Lung (tissue), 12 donors: ENCODE results near the gene UBE2I. TPM values are rescaled to one million over a fixed set of nuclear protein-coding genes. Genes with fewer than 3 reads are reported as not detected.

Experiments
- ATAC-seq: fragments of 200-7000 bp; cut with Tn5 transposase; one replicate; pipeline ENCODE4 v1.9.1; 2020; ENCODE audit warnings: moderate number of reproducible peaks; ENCODE audit not compliant: insufficient read depth, low FRiP score
- DNase-seq, 3 donors: peaks; one replicate each; pipeline ENCODE4 v3.0.0-alpha.2; 2013 to 2017
- H3K27ac ChIP-seq, 2 donors: one replicate each; pipeline ENCODE4 v1.5.1; 2013; ENCODE audit warnings: mild to moderate bottlenecking in 2 of 2, moderate library complexity in 2 of 2, control low read depth in 1 of 2, inconsistent platforms in 1 of 2, low read depth in 1 of 2, low read length in 1 of 2
- H3K27me3 ChIP-seq, 3 donors: one replicate each; pipeline ENCODE4 v1.5.1; 2013; ENCODE audit warnings: low read length in 2 of 3; ENCODE audit not compliant: control insufficient read depth in 3 of 3, insufficient read depth in 3 of 3
- H3K36me3 ChIP-seq, 4 donors: one replicate each; pipeline ENCODE4 v1.5.1; 2013; ENCODE audit warnings: low read length in 4 of 4, mild to moderate bottlenecking in 1 of 4, moderate library complexity in 1 of 4; ENCODE audit not compliant: control insufficient read depth in 4 of 4, insufficient read depth in 4 of 4
- H3K4me1 ChIP-seq, 5 donors: one replicate each; pipeline ENCODE4 v1.5.1; 2013; ENCODE audit warnings: low read length in 5 of 5, mild to moderate bottlenecking in 2 of 5, moderate library complexity in 1 of 5; ENCODE audit not compliant: control insufficient read depth in 5 of 5, insufficient read depth in 5 of 5
- H3K4me3 ChIP-seq: one replicate; pipeline ENCODE4 v1.5.1; 2013; ENCODE audit warnings: mild to moderate bottlenecking, control low read depth, moderate library complexity
- H3K9ac ChIP-seq, 2 donors: one replicate each; pipeline ENCODE4 v1.5.1; 2013; ENCODE audit warnings: low read length in 2 of 2, control low read depth in 1 of 2; ENCODE audit not compliant: insufficient read depth in 1 of 2
- H3K9me3 ChIP-seq, 4 donors: one replicate each; pipeline ENCODE4 v1.5.1; 2013; ENCODE audit warnings: low read length in 3 of 4, mild to moderate bottlenecking in 1 of 4, moderate library complexity in 1 of 4; ENCODE audit not compliant: control insufficient read depth in 4 of 4, insufficient read depth in 3 of 4
- WGBS, 2 donors: extraction: QIAGEN DNeasy Blood & Tissue Kit; methylation state at CpG; one replicate each; pipeline ENCODE4 v1.1.7; 2013; 5-methylcytosine and 5-hydroxymethylcytosine counted together
- polyA plus RNA-seq, 2 donors: library from polyadenylated mRNA; stranded (reverse); fragments of 200-250 nt; gene quantifications; one replicate each; pipeline ENCODE4 v1.2.1, GENCODE V29; 2013
- total RNA-seq, 2 donors: library from RNA; depleted of rRNA in 1 of 2; stranded (reverse); fragments of >200 nt in 1 of 2; gene quantifications; one replicate each; pipeline ENCODE4 v1.2.1, GENCODE V29; 2014 to 2021
- TF ChIP-seq, protein P1 (sequence below): IDR thresholded peaks from 2 replicates; pipeline ENCODE4 v1.5.1; 2012; ENCODE audit warnings: mild to moderate bottlenecking; ENCODE audit errors: control extremely low read depth, extremely low read depth
- donor health status: control.
- donor health status: control.
- donor health status: Bipolar disorder and iron deficiency.
- donor health status: healthy.
- donor health status: DM: yes; HTN: yes; CAD: no.

The UBE2I gene
- total and polyA plus RNA-seq, 4 donors = 63.9 to 96.8 (median 81.5) TPM

DNA sequence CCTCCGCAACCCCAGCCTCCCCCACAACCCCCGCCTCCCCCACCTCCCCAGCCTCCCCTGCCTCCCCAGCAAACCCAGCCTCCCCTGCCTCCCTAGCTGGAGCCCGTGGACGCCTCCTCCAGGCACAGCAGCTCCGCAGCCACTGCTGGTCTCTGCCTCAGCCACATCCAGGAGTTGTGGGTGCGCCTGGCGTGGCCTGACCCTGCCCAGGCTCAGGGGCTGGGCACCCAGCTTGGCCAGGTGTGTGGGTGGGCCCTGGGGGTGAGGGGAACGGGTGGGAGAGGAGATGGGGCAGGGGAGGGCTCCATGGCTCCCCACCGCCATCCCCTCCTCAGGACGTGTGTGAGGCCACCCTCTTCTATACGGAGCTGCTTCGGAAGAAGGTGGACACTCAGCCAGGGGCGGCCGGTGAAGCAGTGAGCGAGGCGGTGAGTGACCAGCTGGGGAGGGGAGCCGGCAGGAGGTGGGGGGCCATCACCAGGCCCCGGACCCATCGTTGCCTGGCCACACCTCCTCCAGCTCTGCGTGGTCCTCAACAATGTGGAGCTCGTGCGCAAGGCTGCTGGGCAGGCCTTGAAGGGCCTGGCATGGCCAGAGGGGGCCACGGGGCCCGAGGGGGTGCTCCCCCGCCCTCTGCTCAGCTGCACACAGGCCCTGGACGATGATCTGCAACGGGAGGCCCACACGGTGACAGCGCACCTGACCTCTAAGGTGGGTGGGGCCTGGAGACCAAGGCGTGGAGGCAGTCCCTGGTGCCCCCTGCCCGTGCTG, 36.4 kb downstream of the UBE2I start:
- Histone ChIP-seq H3K9ac (no peak overlapping the region), H3K4me3 (no peak overlapping the region), H3K27ac (no peak overlapping the region), H3K4me1 (peaks cover 0 to 15% (median 4%) of the 10 kb centered on the region in 5 donors), H3K9me3 (no peaks in the 10 kb centered on the region), H3K36me3 (peaks cover 0 to 23% (median 10%) of the 10 kb centered on the region in 4 donors), H3K27me3 (peaks cover 0 to 2% (median 0%) of the 10 kb centered on the region in 3 donors)
- DNase-seq = no peak
- TF ChIP-seq, protein P1, sequence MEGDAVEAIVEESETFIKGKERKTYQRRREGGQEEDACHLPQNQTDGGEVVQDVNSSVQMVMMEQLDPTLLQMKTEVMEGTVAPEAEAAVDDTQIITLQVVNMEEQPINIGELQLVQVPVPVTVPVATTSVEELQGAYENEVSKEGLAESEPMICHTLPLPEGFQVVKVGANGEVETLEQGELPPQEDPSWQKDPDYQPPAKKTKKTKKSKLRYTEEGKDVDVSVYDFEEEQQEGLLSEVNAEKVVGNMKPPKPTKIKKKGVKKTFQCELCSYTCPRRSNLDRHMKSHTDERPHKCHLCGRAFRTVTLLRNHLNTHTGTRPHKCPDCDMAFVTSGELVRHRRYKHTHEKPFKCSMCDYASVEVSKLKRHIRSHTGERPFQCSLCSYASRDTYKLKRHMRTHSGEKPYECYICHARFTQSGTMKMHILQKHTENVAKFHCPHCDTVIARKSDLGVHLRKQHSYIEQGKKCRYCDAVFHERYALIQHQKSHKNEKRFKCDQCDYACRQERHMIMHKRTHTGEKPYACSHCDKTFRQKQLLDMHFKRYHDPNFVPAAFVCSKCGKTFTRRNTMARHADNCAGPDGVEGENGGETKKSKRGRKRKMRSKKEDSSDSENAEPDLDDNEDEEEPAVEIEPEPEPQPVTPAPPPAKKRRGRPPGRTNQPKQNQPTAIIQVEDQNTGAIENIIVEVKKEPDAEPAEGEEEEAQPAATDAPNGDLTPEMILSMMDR = no peak
- 77 to 82% methylated on average over 30 to 31 of the region's 31 CpGs for WGBS, 2 donors
- no peak for ATAC-seq

DNA sequence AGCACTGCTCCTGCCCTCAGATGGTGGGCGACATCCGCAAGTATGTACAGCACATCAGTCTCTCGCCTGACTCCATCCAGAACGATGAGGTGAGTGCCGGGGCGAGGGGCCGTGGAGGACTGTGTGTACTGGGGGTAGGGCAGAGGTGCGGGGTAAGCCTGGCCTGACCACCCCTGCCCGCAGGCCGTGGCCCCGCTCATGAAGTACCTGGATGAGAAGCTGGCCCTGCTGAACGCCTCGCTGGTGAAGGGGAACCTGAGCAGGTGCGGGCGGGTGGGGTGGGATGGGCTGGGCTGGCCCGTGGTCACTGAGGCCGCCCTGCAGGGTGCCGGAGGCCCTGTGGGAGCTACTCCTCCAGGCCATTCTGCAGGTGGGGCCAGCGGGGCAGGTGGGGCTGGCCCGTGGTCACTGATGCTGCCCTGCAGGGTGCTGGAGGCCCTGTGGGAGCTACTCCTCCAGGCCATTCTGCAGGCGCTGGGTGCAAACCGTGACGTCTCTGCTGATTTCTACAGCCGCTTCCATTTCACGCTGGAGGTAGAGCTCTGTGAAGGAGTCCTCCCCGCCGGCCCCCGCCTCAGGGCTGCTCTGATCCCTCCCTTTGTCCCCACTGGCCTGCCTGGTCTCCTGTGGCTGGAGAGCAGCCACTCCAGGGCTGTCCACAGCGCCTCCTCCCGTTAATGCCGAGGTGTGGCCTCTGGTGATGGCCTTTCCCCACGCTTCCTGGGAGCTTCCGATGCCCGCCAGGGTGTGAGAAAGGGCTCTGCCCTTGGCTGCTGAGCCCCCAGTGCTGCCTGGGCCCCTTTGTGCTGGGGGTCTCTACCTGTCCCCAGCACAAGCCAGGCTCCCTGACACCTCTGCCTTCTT, 37.2 kb downstream of the UBE2I start:
- WGBS, 2 donors = 73 to 79% methylated on average over 34 of the region's 34 CpGs
- ATAC-seq (no peak), DNase-seq (no peak)
- Histone ChIP-seq H3K4me3 (no peak overlapping the region), H3K27me3 (peaks cover 0 to 2% (median 0%) of the 10 kb centered on the region in 3 donors), H3K9ac (no peak overlapping the region), H3K4me1 (peaks cover 0 to 19% (median 6%) of the 10 kb centered on the region in 5 donors), H3K27ac (no peak overlapping the region), H3K36me3 (peaks cover 0 to 23% (median 10%) of the 10 kb centered on the region in 4 donors), H3K9me3 (no peaks in the 10 kb centered on the region)
- TF ChIP-seq, protein P1 = no peak

DNA sequence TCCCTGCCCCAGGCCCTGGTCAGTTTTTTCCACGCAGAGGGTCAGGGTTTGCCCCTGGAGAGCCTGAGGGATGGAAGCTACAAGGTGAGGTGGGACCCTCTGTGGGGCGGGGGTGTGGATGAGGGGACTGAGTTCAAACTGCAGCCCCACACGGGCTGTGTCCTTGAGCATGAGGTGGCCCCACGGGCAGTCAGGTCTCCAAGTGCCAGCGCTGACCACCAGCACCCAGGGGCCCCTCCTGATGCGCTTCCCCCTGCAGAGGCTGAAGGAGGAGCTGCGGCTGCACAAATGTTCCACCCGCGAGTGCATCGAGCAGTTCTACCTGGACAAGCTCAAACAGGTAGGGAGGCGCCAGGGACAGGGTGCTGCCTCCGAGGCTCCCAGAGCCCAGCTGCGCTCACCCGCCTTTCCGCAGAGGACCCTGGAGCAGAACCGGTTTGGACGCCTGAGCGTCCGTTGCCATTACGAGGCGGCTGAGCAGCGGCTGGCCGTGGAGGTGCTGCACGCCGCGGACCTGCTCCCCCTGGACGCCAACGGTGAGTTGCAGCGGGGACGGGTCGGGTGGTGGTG, 37.9 kb downstream of the UBE2I start:
- Histone ChIP-seq H3K4me1 (peaks cover under 1 to 16% (median 6%) of the 10 kb centered on the region in 5 donors), H3K27me3 (no peaks in the 10 kb centered on the region), H3K9ac (no peak overlapping the region), H3K4me3 (no peak overlapping the region), H3K27ac (no peak overlapping the region), H3K36me3 (peaks cover 0 to 23% (median 10%) of the 10 kb centered on the region in 4 donors), H3K9me3 (no peaks in the 10 kb centered on the region)
- DNase-seq (no peak), ATAC-seq (no peak)
- TF ChIP-seq, protein P1 = no peak
- WGBS, 2 donors = 92% methylated on average over 31 of the region's 31 CpGs
